ENCODE data around the gene TMEM200B. TPM values are rescaled to one million over a fixed set of nuclear protein-coding genes. Genes with fewer than 3 reads are reported as not detected.

Gene TMEM200B
- total and polyA plus RNA-seq, 2 donors (not counting 1 experiment from before 2014, with no cell fraction given), result 17.7 to 20.8 TPM

DNA sequence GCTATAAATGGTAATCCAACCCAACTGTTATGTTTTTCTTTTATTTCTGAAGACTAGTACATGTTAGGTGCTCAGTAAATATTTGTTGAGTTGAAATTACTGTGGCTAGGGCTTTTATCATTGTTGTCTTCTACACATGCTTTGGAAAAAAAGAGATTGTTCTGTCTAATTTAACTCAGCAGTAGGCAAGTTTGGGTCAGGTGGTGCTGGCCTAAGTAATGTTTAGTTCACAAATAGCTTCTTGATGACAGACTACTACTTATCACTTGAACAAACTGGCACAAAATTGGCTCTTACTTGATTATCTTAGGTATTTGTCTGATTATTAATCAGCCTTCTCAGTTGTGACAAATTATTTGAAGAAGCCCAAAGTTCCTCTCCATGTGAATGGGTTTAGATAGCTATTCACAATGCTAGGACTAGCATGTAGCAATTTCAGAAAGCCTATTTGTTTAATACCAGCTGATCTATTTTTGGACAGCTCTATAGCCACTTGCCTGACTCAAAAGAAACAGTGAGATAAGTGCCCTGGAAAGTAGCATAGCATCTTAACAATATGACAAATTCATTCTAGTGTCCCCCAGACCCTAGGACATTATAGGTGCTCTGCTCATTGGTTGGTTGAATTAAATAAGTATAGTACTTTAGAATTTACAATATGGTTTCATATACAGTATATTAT lies 32.6 kb downstream of the TMEM200B start:
- H3K79me2 ChIP-seq (ENCODE audit: control insufficient read depth, insufficient read depth, low read length), result no peaks in the 10 kb centered on the region
- TF ChIP-seq, protein P1, sequence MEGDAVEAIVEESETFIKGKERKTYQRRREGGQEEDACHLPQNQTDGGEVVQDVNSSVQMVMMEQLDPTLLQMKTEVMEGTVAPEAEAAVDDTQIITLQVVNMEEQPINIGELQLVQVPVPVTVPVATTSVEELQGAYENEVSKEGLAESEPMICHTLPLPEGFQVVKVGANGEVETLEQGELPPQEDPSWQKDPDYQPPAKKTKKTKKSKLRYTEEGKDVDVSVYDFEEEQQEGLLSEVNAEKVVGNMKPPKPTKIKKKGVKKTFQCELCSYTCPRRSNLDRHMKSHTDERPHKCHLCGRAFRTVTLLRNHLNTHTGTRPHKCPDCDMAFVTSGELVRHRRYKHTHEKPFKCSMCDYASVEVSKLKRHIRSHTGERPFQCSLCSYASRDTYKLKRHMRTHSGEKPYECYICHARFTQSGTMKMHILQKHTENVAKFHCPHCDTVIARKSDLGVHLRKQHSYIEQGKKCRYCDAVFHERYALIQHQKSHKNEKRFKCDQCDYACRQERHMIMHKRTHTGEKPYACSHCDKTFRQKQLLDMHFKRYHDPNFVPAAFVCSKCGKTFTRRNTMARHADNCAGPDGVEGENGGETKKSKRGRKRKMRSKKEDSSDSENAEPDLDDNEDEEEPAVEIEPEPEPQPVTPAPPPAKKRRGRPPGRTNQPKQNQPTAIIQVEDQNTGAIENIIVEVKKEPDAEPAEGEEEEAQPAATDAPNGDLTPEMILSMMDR (conservative IDR thresholded peaks at IDR 0.05 in 1 of 2, IDR thresholded peaks at IDR 0.05 in 1 of 2; ENCODE audit: low read depth in 1 of 2, low read length in 2 of 2), result no peak
- TF ChIP-seq EZH2 (IDR thresholded peaks at IDR 0.05; ENCODE audit: low read length, missing control alignments), result no peak
- no peaks in the 10 kb centered on the region for H4K20me1 ChIP-seq (ENCODE audit: control insufficient read depth, extremely low read depth, insufficient read depth, low read length)
- H3K4me2 ChIP-seq (ENCODE audit: extremely low read depth, insufficient read depth, low read length), result no peak overlapping the region
- H3K27ac ChIP-seq (ENCODE audit: insufficient read depth, low read length), result no peak overlapping the region
- no peaks in the 10 kb centered on the region for H3K27me3 ChIP-seq (ENCODE audit: control insufficient read depth, insufficient read depth, low read length)
- no peak overlapping the region for H3K9ac ChIP-seq (ENCODE audit: insufficient read depth, low read length)
- H2AFZ ChIP-seq (ENCODE audit: low read length), result no peak overlapping the region
- no peak overlapping the region for H3K4me3 ChIP-seq (replicated peaks in 1 of 4; ENCODE audit: control extremely low read depth in 1 of 4, insufficient read depth in 1 of 4, low read depth in 3 of 4, low read length in 4 of 4)
- H3K36me3 ChIP-seq (ENCODE audit: control insufficient read depth, insufficient read depth, low read length), result no peaks in the 10 kb centered on the region
- H3K4me1 ChIP-seq (ENCODE audit: control insufficient read depth, extremely low read depth, insufficient read depth, low read length), result no peaks in the 10 kb centered on the region
- H3K9me3 ChIP-seq (ENCODE audit: control insufficient read depth, insufficient read depth, low read depth, low read length), result no peaks in the 10 kb centered on the region
- DNase-seq (ENCODE audit: low read depth in 2 of 2), result no peak

- H3K9ac ChIP-seq (ENCODE audit: insufficient read depth, low read length), result no peak overlapping the region
- H3K27ac ChIP-seq (ENCODE audit: insufficient read depth, low read length), result no peak overlapping the region
- no peak overlapping the region for H3K4me3 ChIP-seq (replicated peaks in 1 of 4; ENCODE audit: control extremely low read depth in 1 of 4, insufficient read depth in 1 of 4, low read depth in 3 of 4, low read length in 4 of 4)
- H3K27me3 ChIP-seq (ENCODE audit: control insufficient read depth, insufficient read depth, low read length), result no peaks in the 10 kb centered on the region
- no peaks in the 10 kb centered on the region for H3K4me1 ChIP-seq (ENCODE audit: control insufficient read depth, extremely low read depth, insufficient read depth, low read length)
- TF ChIP-seq, protein P1 (conservative IDR thresholded peaks at IDR 0.05 in 1 of 2, IDR thresholded peaks at IDR 0.05 in 1 of 2; ENCODE audit: low read depth in 1 of 2, low read length in 2 of 2), result no peak
- no peak for TF ChIP-seq EZH2 (IDR thresholded peaks at IDR 0.05; ENCODE audit: low read length, missing control alignments)
- no peaks in the 10 kb centered on the region for H3K79me2 ChIP-seq (ENCODE audit: control insufficient read depth, insufficient read depth, low read length)
- H3K9me3 ChIP-seq (ENCODE audit: control insufficient read depth, insufficient read depth, low read depth, low read length), result no peaks in the 10 kb centered on the region
- H2AFZ ChIP-seq (ENCODE audit: low read length), result no peak overlapping the region
- no peak overlapping the region for H3K4me2 ChIP-seq (ENCODE audit: extremely low read depth, insufficient read depth, low read length)
- H3K36me3 ChIP-seq (ENCODE audit: control insufficient read depth, insufficient read depth, low read length), result no peaks in the 10 kb centered on the region
- H4K20me1 ChIP-seq (ENCODE audit: control insufficient read depth, extremely low read depth, insufficient read depth, low read length), result no peaks in the 10 kb centered on the region
- DNase-seq (ENCODE audit: low read depth in 2 of 2), result no peak
These were observed 39.5 kb downstream of the TMEM200B start for GRCh38 chr1:29084196-29084521.

GRCh38 chr1:29083317-29084195 lies 40.1 kb downstream of the TMEM200B start:
- Histone ChIP-seq H3K4me2 (ENCODE audit: extremely low read depth, insufficient read depth, low read length) (no peak overlapping the region), H3K9me3 (ENCODE audit: control insufficient read depth, insufficient read depth, low read depth, low read length) (no peaks in the 10 kb centered on the region), H3K9ac (ENCODE audit: insufficient read depth, low read length) (no peak overlapping the region), H3K36me3 (ENCODE audit: control insufficient read depth, insufficient read depth, low read length) (no peaks in the 10 kb centered on the region), H3K4me3 (replicated peaks in 1 of 4; ENCODE audit: control extremely low read depth in 1 of 4, insufficient read depth in 1 of 4, low read depth in 3 of 4, low read length in 4 of 4) (no peak overlapping the region), H3K79me2 (ENCODE audit: control insufficient read depth, insufficient read depth, low read length) (no peaks in the 10 kb centered on the region), H4K20me1 (ENCODE audit: control insufficient read depth, extremely low read depth, insufficient read depth, low read length) (no peaks in the 10 kb centered on the region), H3K27me3 (ENCODE audit: control insufficient read depth, insufficient read depth, low read length) (no peaks in the 10 kb centered on the region), H3K4me1 (ENCODE audit: control insufficient read depth, extremely low read depth, insufficient read depth, low read length) (no peaks in the 10 kb centered on the region), H2AFZ (ENCODE audit: low read length) (no peak overlapping the region), H3K27ac (ENCODE audit: insufficient read depth, low read length) (no peak overlapping the region)
- TF ChIP-seq, protein P1 (conservative IDR thresholded peaks at IDR 0.05 in 1 of 2, IDR thresholded peaks at IDR 0.05 in 1 of 2; ENCODE audit: low read depth in 1 of 2, low read length in 2 of 2), result no peak
- TF ChIP-seq EZH2 (IDR thresholded peaks at IDR 0.05; ENCODE audit: low read length, missing control alignments), result no peak
- DNase-seq (ENCODE audit: low read depth in 2 of 2), result peak in 1 of 2 donors; percentile 10

All from fibroblast of lung (primary cell).